LNCAP (cell line): Measurements from ENCODE around the gene P2RY2.

Experiments used
- CTCF ChIP-seq: fragments of 450-650 bp; IDR thresholded peaks from 2 replicates; pipeline ENCODE4 v1.5.1; 2017; ENCODE audit warnings: mild to moderate bottlenecking

Gene P2RY2

GRCh38 chr11:73219396-73220285 lies 1.6 kb downstream of the P2RY2 start:
- no peak for TF ChIP-seq CTCF

- no peak for TF ChIP-seq CTCF
These were observed 3.4 kb downstream of the P2RY2 start for GRCh38 chr11:73221451-73221850.

GRCh38 chr11:73221996-73222395 lies 3.9 kb downstream of the P2RY2 start:
- TF ChIP-seq CTCF, result no peak

GRCh38 chr11:73223998-73224730 lies 6.1 kb downstream of the P2RY2 start:
- no peak for TF ChIP-seq CTCF

DNA sequence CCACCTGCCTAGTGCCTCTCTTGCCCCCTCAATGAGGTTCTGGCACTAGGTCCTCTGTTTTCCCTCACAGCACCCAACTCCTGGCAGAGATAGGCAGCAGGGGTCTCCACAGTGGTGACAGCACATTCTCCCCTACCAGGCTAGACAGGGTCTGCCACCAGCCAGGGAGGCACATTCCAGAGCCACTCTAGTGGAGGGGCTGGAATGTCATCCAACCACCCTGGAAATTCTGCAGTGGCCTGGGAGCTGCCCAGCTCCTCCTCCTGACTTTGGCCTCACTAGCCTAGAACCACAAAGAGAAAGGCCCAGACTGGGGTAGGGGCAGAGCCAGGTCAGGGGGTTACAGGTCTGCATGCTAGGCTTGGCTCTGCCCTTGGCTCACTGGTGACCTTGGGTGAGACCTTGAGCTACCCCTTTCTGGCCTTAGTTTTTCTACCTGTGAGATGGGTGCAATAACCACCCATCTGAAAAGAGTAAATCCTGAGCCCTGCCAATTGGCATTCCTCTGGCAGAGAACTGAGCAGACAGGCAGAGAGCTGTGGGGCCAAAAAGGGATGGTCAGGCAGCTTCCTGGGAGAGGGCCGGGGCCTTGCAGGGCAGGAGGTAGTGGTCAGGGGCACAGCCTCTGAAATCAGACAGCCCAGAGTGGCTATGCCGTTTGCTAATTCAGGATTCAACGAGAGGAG lies 7.1 kb downstream of the P2RY2 start:
- TF ChIP-seq CTCF, result no peak

- TF ChIP-seq CTCF, result no peak
These were observed 7.8 kb downstream of the P2RY2 start for GRCh38 chr11:73225851-73226250.

DNA sequence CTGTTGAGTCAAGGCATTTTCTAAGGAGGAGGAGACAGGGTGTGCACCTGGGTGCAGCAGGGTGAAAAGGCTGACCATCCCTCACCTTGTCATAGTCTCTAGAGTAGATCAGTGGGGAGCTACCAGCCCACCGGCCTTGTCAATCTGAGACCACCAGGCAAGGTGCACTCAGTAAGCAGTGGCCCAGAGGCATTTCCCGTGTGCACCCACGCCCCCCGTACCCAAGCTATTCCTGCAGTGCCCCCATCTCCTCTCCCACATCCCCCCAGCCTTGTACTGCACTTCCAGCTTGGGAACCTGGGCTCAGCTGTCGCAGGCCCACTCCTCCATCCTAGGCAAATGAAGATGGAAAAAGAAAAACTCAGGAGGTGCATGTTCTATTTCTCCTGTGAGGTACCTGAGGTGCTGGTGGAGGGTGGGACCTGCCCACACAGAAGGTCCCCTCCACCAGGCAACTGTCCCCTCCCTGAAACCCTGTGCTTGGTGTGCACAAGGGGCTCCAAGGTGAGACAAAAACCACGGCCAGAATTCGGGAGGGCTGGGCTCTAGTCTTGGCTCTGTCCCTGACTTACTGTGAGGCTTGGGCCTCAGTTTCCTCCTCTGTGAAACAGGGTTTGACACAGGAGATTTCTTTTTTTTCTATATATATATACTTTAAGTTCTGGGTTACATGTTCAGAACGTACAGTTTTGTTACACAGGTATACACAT lies 8.4 kb downstream of the P2RY2 start:
- no peak for TF ChIP-seq CTCF
